ENCODE measurements around the gene MED13L.

DNA sequence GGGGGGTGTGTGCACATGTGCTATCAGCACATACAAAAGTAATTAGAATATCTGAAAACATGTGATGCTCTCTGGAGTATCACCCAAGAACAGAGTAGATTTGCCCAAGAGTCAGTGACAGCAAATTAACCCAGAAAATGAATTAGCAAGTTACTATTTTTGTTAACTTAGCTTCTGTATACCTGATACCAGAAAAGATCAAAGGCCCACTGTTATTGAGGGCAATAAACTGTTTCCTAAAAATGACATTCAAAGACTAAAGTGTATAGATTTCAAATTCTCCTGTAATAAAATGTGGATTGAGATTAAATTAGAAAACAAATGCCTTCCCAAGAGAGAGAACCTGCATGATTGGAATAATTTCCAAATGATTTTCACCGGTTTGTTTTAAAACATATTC, 184.7 kb downstream of the MED13L start:
- TF ChIP-seq CTCF (IDR thresholded peaks at IDR 0.05) (no peak), EP300 (IDR thresholded peaks at IDR 0.05) (no peak)
